Calu3 (cell line): ENCODE results near the gene CFAP77. TPM values are rescaled to one million over a fixed set of nuclear protein-coding genes. Genes with fewer than 3 reads are reported as not detected.

Experiments used
- BruUV-seq: library from RNA; stranded (reverse); fragments of 400-500 nt; replicated peaks from 2 replicates; lab custom pipeline; 2021; lab: Mats Ljungman, UMichigan
- CTCF ChIA-PET: fragments of 300-600 bp; sonication (Branson Sonifier 250); formaldehyde crosslinking; loops from one replicate; lab custom pipeline; 2022; ENCODE audit warnings: antibody characterized with exemption; lab: Charles Lee
- DNase-seq: peaks from one replicate; pipeline ENCODE4 v3.0.0; 2022
- H3K27ac Mint-ChIP-seq: one replicate; pipeline ENCODE4 v1.8.0; 2022; ENCODE audit warnings: mixed read lengths; ENCODE audit not compliant: unreplicated experiment
- H3K27me3 Mint-ChIP-seq: one replicate; pipeline ENCODE4 v1.8.0; 2022; ENCODE audit warnings: mixed read lengths; ENCODE audit not compliant: unreplicated experiment
- H3K36me3 Mint-ChIP-seq: one replicate; pipeline ENCODE4 v1.8.0; 2022; ENCODE audit warnings: mild to moderate bottlenecking, moderate library complexity, mixed read lengths; ENCODE audit not compliant: insufficient read depth, unreplicated experiment
- H3K4me1 Mint-ChIP-seq: one replicate; pipeline ENCODE4 v1.8.0; 2022; ENCODE audit warnings: mild to moderate bottlenecking, low read depth, mixed read lengths; ENCODE audit not compliant: unreplicated experiment
- H3K4me3 Mint-ChIP-seq: one replicate; pipeline ENCODE4 v1.8.0; 2022; ENCODE audit warnings: mild to moderate bottlenecking, low read depth, moderate library complexity, mixed read lengths; ENCODE audit not compliant: unreplicated experiment
- H3K9me3 Mint-ChIP-seq: one replicate; pipeline ENCODE4 v1.8.0; 2022; ENCODE audit warnings: low read depth, mixed read lengths; ENCODE audit not compliant: unreplicated experiment
- CTCF ChIP-seq: fragments of 200-600 bp; IDR thresholded peaks from one replicate; pipeline ENCODE4 v1.8.0; 2022; ENCODE audit warnings: antibody characterized with exemption; ENCODE audit not compliant: unreplicated experiment
- intact Hi-C: fragments of 100-400 bp; cut with micrococcal nuclease; formaldehyde crosslinking; loops from one replicate; pipeline ENCODE4 v1.10.0; 2022; ENCODE audit not compliant: unreplicated experiment
- total RNA-seq: library from RNA; stranded (reverse); gene quantifications from 2 replicates; pipeline ENCODE4 v1.2.3, GENCODE V29; 2022

CFAP77 gene
- total RNA-seq, 1 experiment from 2014 or later, result not detected

- H3K9me3 Mint-ChIP-seq, result no peaks in the 10 kb centered on the region
- CTCF ChIA-PET, result no interaction called here
Observed at GRCh38 chr9:132390966-132391365, 19.0 kb upstream of the CFAP77 start.

GRCh38 chr9:132391449-132391848, 18.6 kb upstream of the CFAP77 start:
- no peak for TF ChIP-seq CTCF
- H3K4me1 Mint-ChIP-seq, result no peaks in the 10 kb centered on the region
- DNase-seq, result no peak
- no peaks in the 10 kb centered on the region for H3K9me3 Mint-ChIP-seq
- H3K27me3 Mint-ChIP-seq, result no peaks in the 10 kb centered on the region
- H3K4me3 Mint-ChIP-seq, result no peak overlapping the region
- no peak overlapping the region for H3K27ac Mint-ChIP-seq
- CTCF ChIA-PET, result no interaction called here
- H3K36me3 Mint-ChIP-seq, result peaks cover 27% of the 10 kb centered on the region
- no TSS peak for BruUV-seq
- intact Hi-C loops, result no loop called here

More at GRCh38 chr9:132390966-132391365, 19.0 kb upstream of the CFAP77 start:
- no peak overlapping the region for H3K4me3 Mint-ChIP-seq
- intact Hi-C loops, result no loop called here
- H3K27ac Mint-ChIP-seq, result no peak overlapping the region
- no peaks in the 10 kb centered on the region for H3K4me1 Mint-ChIP-seq
- no peak for TF ChIP-seq CTCF
- peaks cover 24% of the 10 kb centered on the region for H3K36me3 Mint-ChIP-seq
- H3K27me3 Mint-ChIP-seq, result no peaks in the 10 kb centered on the region
- DNase-seq, result no peak
- BruUV-seq, result no TSS peak

GRCh38 chr9:132395560-132395959, 14.5 kb upstream of the CFAP77 start:
- Mint-ChIP-seq H3K36me3 (peaks cover 37% of the 10 kb centered on the region), H3K27ac (no peak overlapping the region), H3K4me3 (no peak overlapping the region), H3K27me3 (no peaks in the 10 kb centered on the region), H3K9me3 (no peaks in the 10 kb centered on the region), H3K4me1 (no peaks in the 10 kb centered on the region)
- no peak for DNase-seq
- intact Hi-C loops, result no loop called here
- no TSS peak for BruUV-seq
- CTCF ChIA-PET, result no interaction called here
- TF ChIP-seq CTCF, result no peak

- Mint-ChIP-seq H3K9me3 (no peaks in the 10 kb centered on the region), H3K27me3 (no peaks in the 10 kb centered on the region), H3K36me3 (peaks cover 36% of the 10 kb centered on the region), H3K27ac (no peak overlapping the region), H3K4me1 (peaks cover 24% of the 10 kb centered on the region), H3K4me3 (no peak overlapping the region)
- no peak for TF ChIP-seq CTCF
- BruUV-seq, result no TSS peak
- CTCF ChIA-PET, result no interaction called here
- intact Hi-C loops, result no loop called here
- no peak for DNase-seq
Observed at GRCh38 chr9:132401824-132402223, 8.2 kb upstream of the CFAP77 start.
